Measurements from ENCODE around the gene CEP112.

The CEP112 gene

DNA sequence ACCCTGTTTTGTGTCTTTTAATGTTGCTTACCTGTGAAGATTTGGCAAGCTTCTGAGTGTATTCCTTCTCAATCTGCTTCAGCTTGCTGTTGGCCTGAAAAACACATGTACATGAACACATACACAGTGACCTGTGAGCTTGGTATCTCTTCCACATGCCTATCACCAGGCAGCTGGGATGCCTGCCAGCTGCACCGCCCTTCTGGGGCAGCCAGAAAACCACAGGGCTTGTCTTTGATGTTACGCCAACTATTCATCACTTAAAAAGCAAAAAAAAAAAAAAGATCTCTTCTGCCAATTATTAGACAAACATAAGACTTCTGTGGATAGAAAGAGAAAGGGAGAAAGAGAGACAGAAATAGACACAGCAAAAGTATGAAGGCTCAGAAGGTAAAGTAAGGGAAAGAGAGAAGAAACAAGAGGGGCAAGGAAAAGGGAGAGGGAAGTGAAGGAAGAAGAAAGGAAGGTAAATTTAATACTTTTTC, 441.3 kb downstream of the CEP112 start:
- TF ChIP-seq, protein P1, sequence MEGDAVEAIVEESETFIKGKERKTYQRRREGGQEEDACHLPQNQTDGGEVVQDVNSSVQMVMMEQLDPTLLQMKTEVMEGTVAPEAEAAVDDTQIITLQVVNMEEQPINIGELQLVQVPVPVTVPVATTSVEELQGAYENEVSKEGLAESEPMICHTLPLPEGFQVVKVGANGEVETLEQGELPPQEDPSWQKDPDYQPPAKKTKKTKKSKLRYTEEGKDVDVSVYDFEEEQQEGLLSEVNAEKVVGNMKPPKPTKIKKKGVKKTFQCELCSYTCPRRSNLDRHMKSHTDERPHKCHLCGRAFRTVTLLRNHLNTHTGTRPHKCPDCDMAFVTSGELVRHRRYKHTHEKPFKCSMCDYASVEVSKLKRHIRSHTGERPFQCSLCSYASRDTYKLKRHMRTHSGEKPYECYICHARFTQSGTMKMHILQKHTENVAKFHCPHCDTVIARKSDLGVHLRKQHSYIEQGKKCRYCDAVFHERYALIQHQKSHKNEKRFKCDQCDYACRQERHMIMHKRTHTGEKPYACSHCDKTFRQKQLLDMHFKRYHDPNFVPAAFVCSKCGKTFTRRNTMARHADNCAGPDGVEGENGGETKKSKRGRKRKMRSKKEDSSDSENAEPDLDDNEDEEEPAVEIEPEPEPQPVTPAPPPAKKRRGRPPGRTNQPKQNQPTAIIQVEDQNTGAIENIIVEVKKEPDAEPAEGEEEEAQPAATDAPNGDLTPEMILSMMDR (IDR thresholded peaks at IDR 0.05; ENCODE audit: borderline replicate concordance, insufficient read depth, low read depth, low read length) = no peak

DNA sequence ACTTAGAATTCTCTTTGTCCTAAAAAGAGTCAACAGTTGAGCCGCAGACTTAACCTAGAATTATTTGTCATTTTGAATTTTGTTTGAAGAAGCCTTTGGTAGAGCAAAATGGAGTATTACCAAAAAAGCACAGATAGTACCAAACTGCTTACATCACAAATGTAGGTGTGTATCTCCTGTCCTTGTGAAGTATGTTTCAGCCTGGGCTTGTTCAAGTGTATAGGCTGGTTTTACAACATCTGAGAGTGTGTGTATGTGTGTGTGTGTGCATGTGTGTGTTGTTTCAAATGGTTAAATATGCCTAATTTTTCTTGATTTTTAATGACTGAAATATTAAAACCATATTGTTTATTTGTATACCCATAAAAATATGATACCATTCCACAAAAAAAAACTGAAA, 441.8 kb downstream of the CEP112 start:
- no peak overlapping the region for H3K4me3 ChIP-seq (ENCODE audit: low read depth, low read length)
- TF ChIP-seq, protein P1 (IDR thresholded peaks at IDR 0.05; ENCODE audit: borderline replicate concordance, insufficient read depth, low read depth, low read length) = no peak

More for the DNA sequence above, 441.3 kb downstream of the CEP112 start:
- no peak overlapping the region for H3K4me3 ChIP-seq (ENCODE audit: low read depth, low read length)

DNA sequence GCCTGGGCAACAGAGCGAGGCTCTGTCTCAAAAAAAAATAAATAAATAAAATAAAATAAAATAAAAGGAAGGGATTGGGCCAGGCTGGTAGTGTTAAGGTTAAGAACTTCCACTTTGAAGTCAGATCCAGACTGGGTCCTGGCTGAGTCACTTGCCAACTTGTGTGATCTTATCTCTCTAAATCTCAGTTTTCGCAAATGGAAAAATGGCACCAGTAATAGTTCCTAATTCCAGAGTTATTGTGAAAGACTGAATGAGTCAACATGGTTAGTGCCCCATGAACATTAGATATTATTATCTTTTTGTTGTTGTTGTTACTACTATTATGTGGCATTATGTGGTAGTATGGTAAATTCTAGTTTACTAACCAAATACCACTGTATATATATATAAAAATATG, 442.5 kb downstream of the CEP112 start:
- H3K4me3 ChIP-seq (ENCODE audit: low read depth, low read length) = no peak overlapping the region
- TF ChIP-seq, protein P1 (IDR thresholded peaks at IDR 0.05; ENCODE audit: borderline replicate concordance, insufficient read depth, low read depth, low read length) = no peak

DNA sequence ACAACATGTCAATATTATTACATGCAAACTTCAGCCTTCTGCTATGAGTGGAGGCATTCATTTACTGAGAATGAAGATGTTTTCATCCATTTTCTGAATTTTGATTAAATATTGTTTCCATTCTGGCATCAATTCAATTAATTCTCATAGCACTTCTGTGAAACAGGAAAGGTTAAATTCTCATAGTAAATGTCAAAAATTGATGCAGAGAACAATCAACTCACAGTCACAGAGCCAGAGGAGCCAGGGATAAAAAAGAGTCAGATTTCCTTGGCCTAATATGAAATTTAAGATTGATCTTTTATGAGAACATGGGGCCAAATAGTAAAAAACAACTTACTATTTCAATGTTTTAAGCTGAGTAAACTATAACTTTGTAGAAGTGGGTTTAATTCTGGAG, 446.7 kb downstream of the CEP112 start:
- TF ChIP-seq, protein P1 (IDR thresholded peaks at IDR 0.05; ENCODE audit: borderline replicate concordance, insufficient read depth, low read depth, low read length) = no peak
- H3K4me3 ChIP-seq (ENCODE audit: low read depth, low read length) = no peak overlapping the region

DNA sequence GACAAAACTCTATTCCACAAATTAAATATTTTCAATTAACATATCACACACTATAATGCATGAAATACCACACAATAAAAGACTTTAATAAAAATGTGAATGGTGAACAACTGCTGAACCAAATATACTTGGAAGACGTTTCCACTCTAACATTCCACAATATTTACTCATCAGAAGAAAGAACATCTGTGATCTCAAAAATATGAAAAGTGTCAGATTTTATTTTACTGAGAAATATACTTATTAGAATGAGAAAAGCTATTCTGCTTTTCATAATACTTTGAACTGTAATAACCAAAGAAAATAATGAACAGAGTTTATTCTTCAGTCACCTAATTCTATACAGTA, 448.7 kb downstream of the CEP112 start:
- TF ChIP-seq, protein P1 (IDR thresholded peaks at IDR 0.05; ENCODE audit: borderline replicate concordance, insufficient read depth, low read depth, low read length) = no peak

DNA sequence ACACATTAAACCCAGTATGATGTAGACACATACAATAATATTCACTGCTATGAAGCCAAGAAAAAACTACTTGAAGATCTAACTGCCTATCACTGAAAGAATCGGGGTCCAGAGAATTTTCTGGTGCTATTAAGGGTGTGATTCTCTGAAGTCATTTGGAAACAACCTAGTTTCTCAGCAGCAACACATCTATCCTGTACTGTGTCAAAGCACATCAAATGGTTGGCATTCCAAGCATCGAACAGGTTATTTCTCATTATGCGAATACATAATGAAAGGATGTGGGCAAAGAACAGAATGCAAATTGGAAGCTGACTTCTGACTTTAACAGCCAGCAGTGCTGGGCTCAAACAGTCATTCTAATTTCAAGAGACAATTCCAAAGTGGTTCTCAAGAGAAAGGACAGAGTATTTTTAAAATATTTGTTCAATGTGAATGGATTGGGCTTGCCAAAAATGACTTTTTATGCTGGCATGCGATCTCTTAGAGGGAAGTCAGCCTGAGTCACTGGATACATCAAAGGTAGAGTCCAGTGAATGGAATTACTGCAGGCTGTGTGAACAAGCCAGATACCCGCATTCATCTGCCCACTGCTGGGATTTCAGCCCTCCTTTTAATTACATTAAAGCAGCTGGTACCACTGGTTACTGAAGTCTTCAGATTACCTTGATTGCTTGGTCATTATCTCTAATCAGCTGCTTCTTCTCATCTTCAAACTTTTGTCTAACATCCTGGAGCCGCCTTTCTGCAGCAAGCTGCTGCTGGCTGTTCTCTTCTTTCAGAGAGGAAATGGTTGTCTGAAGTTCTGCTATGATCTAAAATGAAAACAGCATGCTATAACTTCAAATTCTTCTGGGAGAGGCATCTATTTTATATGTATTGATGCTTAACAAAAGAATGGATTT, 449.3 kb downstream of the CEP112 start:
- TF ChIP-seq, protein P1 (IDR thresholded peaks at IDR 0.05; ENCODE audit: borderline replicate concordance, insufficient read depth, low read depth, low read length) = no peak
- no peak overlapping the region for H3K4me3 ChIP-seq (ENCODE audit: low read depth, low read length)

More for the DNA sequence above, 448.7 kb downstream of the CEP112 start:
- no peak overlapping the region for H3K4me3 ChIP-seq (ENCODE audit: low read depth, low read length)

DNA sequence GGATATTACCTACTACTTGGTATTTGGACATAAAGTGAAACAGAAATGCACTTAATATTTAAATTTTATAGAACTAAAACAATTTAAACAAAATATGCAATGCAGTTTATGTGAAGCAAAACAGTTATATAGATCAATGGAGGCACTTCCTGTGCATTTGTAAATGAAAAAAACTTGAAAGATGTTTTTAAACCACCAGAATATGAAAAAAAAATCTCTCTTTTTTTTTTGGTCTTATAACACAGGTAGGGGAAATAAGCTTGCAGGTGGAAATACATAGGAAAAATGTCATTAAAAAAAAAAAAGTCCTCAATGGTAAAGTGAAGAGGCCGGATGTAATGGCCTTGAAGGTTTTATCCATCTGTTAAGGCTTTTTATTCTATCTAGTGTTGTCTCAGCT, 450.2 kb downstream of the CEP112 start:
- H3K4me3 ChIP-seq (ENCODE audit: low read depth, low read length) = no peak overlapping the region
- TF ChIP-seq, protein P1 (IDR thresholded peaks at IDR 0.05; ENCODE audit: borderline replicate concordance, insufficient read depth, low read depth, low read length) = no peak
